ENCODE data around the gene RPS27L.
A peak's percentile ranks its signal among the peaks of the same experiment; 100 is the strongest.

The RPS27L gene

GRCh38 chr15:63126726-63127125 is 30.6 kb downstream of the RPS27L start:
- TF ChIP-seq EZH2phosphoT487 (IDR thresholded peaks at IDR 0.05; ENCODE audit: low read length) (no peak), EZH2 (optimal IDR thresholded peaks at IDR 0.05; ENCODE audit: low read depth, low read length) (no peak), CTCF (IDR thresholded peaks at IDR 0.05; ENCODE audit: low read length) (no peak)
- Histone ChIP-seq H3K4me2 (ENCODE audit: low read depth, low read length) (no peak overlapping the region), H3K36me3 (replicated peaks; ENCODE audit: insufficient read depth, low read length) (no peaks in the 10 kb centered on the region), H3K4me3 (ENCODE audit: low read length) (no peak overlapping the region), H3K9ac (ENCODE audit: low read length) (no peak overlapping the region), H3K27me3 (replicated peaks; ENCODE audit: insufficient read depth, low read length) (no peaks in the 10 kb centered on the region), H3F3A (ENCODE audit: insufficient read depth, low read length) (0 out of 2 replicates have a peak, but pooled peaks cover 2% of the 10 kb centered on the region), H3K27ac (ENCODE audit: low read length) (no peak overlapping the region), H3K9me2 (replicated peaks; ENCODE audit: insufficient read depth, low read length) (no peaks in the 10 kb centered on the region), H2AFZ (ENCODE audit: low read length) (no peak overlapping the region), H3K79me2 (ENCODE audit: low read length) (no peaks in the 10 kb centered on the region), H4K20me1 (ENCODE audit: insufficient read depth, low read length) (no peaks in the 10 kb centered on the region), H3K4me1 (ENCODE audit: low read length) (no peaks in the 10 kb centered on the region), H3K9me3 (replicated peaks; ENCODE audit: insufficient read depth, low read length) (no peaks in the 10 kb centered on the region)
- DNase-seq, result no peak

- TF ChIP-seq CTCF (IDR thresholded peaks at IDR 0.05; ENCODE audit: low read length), result no peak
- TF ChIP-seq EZH2phosphoT487 (IDR thresholded peaks at IDR 0.05; ENCODE audit: low read length), result no peak
- Histone ChIP-seq H3K9me2 (replicated peaks; ENCODE audit: insufficient read depth, low read length) (no peaks in the 10 kb centered on the region), H3K9me3 (replicated peaks; ENCODE audit: insufficient read depth, low read length) (no peaks in the 10 kb centered on the region), H3K9ac (ENCODE audit: low read length) (no peak overlapping the region), H3K27me3 (replicated peaks; ENCODE audit: insufficient read depth, low read length) (no peaks in the 10 kb centered on the region), H3K27ac (ENCODE audit: low read length) (no peak overlapping the region), H2AFZ (ENCODE audit: low read length) (no peak overlapping the region), H3K4me3 (ENCODE audit: low read length) (no peak overlapping the region), H3K4me2 (ENCODE audit: low read depth, low read length) (no peak overlapping the region), H3F3A (ENCODE audit: insufficient read depth, low read length) (0 out of 2 replicates have a peak, but pooled peaks cover 2% of the 10 kb centered on the region), H3K36me3 (replicated peaks; ENCODE audit: insufficient read depth, low read length) (no peaks in the 10 kb centered on the region), H3K79me2 (ENCODE audit: low read length) (no peaks in the 10 kb centered on the region), H4K20me1 (ENCODE audit: insufficient read depth, low read length) (no peaks in the 10 kb centered on the region), H3K4me1 (ENCODE audit: low read length) (peaks cover 4% of the 10 kb centered on the region; the same call in 1 of the 2 replicates)
- DNase-seq, result no peak
These were observed 32.8 kb downstream of the RPS27L start for GRCh38 chr15:63124506-63124905.

- no peak for TF ChIP-seq EZH2phosphoT487 (IDR thresholded peaks at IDR 0.05; ENCODE audit: low read length)
- TF ChIP-seq CTCF (IDR thresholded peaks at IDR 0.05; ENCODE audit: low read length), result 0 out of 2 replicates have a peak, but pooled peaks have one; percentile 8
- peak overlapping the region; percentile 42; the same call in 1 of the 2 replicates for H3K27ac ChIP-seq (ENCODE audit: low read length)
- peaks cover 4% of the 10 kb centered on the region; the same call in 1 of the 2 replicates for H3K4me1 ChIP-seq (ENCODE audit: low read length)
- no peaks in the 10 kb centered on the region for H3K27me3 ChIP-seq (replicated peaks; ENCODE audit: insufficient read depth, low read length)
- peak overlapping the region; percentile 95 for H3K4me3 ChIP-seq (ENCODE audit: low read length)
- no peaks in the 10 kb centered on the region for H3K9me2 ChIP-seq (replicated peaks; ENCODE audit: insufficient read depth, low read length)
- H3K4me2 ChIP-seq (ENCODE audit: low read depth, low read length), result peak overlapping the region; percentile 60
- no peaks in the 10 kb centered on the region for H3K36me3 ChIP-seq (replicated peaks; ENCODE audit: insufficient read depth, low read length)
- H2AFZ ChIP-seq (ENCODE audit: low read length), result peak overlapping the region; percentile 100
- H3K9ac ChIP-seq (ENCODE audit: low read length), result peak overlapping the region; percentile 61; the same call in 1 of the 2 replicates
- no peaks in the 10 kb centered on the region for H3K79me2 ChIP-seq (ENCODE audit: low read length)
- peak; percentile 83 for DNase-seq
- no peaks in the 10 kb centered on the region for H4K20me1 ChIP-seq (ENCODE audit: insufficient read depth, low read length)
- 0 out of 2 replicates have a peak, but pooled peaks cover 2% of the 10 kb centered on the region for H3F3A ChIP-seq (ENCODE audit: insufficient read depth, low read length)
- no peaks in the 10 kb centered on the region for H3K9me3 ChIP-seq (replicated peaks; ENCODE audit: insufficient read depth, low read length)
These were observed 35.0 kb downstream of the RPS27L start for GRCh38 chr15:63122002-63122875.

Measured in MM.1S (cell line).